ENCODE results near the gene RBM43.

DNA sequence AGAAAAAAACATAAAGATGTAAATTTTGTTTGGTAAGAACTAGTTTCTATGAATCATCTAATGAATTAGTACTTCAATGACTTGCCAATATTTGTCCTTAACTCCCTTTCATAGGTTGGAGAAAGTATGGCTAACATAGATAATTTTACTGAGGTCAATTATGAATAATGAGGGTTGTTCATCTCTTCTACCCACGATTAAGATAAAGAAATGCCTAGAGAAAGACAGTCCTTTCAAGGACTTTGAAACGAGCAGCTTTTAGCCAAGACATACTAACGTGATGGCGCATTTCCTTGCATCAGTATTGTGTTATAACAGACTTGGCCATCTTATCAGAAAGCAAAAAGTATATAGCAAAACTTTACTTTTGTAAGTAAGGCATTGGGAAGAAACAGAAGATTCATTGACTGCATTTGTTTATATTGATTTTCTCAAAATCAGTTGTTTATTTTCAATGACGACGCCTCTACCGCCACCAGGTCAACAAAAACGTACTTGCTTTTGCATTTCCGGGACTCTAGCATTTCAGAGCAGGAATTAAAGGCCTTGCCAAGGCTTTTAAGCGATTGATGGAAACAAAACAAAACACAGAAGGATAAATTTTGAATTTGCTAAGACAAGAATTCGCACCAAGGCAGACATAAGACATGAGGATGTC is 961 bp downstream of the RBM43 start:
- TF ChIP-seq, protein P1, sequence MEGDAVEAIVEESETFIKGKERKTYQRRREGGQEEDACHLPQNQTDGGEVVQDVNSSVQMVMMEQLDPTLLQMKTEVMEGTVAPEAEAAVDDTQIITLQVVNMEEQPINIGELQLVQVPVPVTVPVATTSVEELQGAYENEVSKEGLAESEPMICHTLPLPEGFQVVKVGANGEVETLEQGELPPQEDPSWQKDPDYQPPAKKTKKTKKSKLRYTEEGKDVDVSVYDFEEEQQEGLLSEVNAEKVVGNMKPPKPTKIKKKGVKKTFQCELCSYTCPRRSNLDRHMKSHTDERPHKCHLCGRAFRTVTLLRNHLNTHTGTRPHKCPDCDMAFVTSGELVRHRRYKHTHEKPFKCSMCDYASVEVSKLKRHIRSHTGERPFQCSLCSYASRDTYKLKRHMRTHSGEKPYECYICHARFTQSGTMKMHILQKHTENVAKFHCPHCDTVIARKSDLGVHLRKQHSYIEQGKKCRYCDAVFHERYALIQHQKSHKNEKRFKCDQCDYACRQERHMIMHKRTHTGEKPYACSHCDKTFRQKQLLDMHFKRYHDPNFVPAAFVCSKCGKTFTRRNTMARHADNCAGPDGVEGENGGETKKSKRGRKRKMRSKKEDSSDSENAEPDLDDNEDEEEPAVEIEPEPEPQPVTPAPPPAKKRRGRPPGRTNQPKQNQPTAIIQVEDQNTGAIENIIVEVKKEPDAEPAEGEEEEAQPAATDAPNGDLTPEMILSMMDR (IDR thresholded peaks at IDR 0.05): no peak
- no peak for TF ChIP-seq POLR2A (IDR thresholded peaks at IDR 0.05)
- TF ChIP-seq EP300 (IDR thresholded peaks at IDR 0.05): no peak
